Adrenal gland (tissue), 5 donors: ENCODE results near the gene FAM170B.

Source experiments
- POLR2A ChIP-seq, 2 donors: fragments of 450-650 bp; IDR thresholded peaks; one replicate each; pipeline ENCODE4 v1.6.1; 2017; ENCODE audit warnings: antibody characterized with exemption in 2 of 2, mild to moderate bottlenecking in 2 of 2, moderate library complexity in 1 of 2
- TF ChIP-seq, protein P1 (sequence below), 6 experiments: fragments of 450-650 bp in 4 of 6; fragments of 200-600 bp in 2 of 6; sonication (generic) in 1 of 6; IDR thresholded peaks; 1 replicate in 5 of 6; 2 replicates in 1 of 6; pipeline versions ENCODE4 v1.5.1 to v1.8.0; 2016 to 2021; ENCODE audit warnings: antibody characterized with exemption in 6 of 6, mild to moderate bottlenecking in 2 of 6, moderate library complexity in 1 of 6
- donor health status: DM: no; HTN: no; CAD: no.

DNA sequence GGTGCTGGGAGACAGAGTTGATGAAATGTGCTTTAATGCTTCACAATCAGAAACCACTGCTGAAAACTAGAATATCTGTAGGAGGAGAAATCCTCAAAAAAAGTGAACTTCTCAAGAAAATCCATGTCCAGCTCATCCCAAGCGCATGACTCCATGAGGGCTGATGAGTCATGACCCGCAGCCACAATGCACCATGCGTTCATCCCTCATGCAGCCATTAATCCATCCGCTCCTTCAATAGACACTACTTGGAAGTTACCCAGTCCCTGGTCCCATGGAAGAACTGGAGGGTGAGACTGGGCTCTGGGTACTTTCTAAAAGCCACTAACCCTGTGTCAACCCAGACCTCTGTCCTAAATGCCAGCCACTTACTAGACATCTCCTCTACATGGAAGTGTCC is 29.9 kb upstream of the FAM170B start:
- TF ChIP-seq, protein P1, sequence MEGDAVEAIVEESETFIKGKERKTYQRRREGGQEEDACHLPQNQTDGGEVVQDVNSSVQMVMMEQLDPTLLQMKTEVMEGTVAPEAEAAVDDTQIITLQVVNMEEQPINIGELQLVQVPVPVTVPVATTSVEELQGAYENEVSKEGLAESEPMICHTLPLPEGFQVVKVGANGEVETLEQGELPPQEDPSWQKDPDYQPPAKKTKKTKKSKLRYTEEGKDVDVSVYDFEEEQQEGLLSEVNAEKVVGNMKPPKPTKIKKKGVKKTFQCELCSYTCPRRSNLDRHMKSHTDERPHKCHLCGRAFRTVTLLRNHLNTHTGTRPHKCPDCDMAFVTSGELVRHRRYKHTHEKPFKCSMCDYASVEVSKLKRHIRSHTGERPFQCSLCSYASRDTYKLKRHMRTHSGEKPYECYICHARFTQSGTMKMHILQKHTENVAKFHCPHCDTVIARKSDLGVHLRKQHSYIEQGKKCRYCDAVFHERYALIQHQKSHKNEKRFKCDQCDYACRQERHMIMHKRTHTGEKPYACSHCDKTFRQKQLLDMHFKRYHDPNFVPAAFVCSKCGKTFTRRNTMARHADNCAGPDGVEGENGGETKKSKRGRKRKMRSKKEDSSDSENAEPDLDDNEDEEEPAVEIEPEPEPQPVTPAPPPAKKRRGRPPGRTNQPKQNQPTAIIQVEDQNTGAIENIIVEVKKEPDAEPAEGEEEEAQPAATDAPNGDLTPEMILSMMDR (IDR thresholded peaks at IDR 0.05), result no peak
- TF ChIP-seq POLR2A (IDR thresholded peaks at IDR 0.05), result no peak
